Ascending aorta (tissue), 2 donors: Measurements from ENCODE around the gene SLC9A9. TPM values are rescaled to one million over a fixed set of nuclear protein-coding genes. Genes with fewer than 3 reads are reported as not detected.

ENCODE experiments used
- DNase-seq, 2 donors: peaks; one replicate each; pipeline ENCODE4 v3.0.0-alpha.2; 2019; ENCODE audit warnings: low spot score in 2 of 2
- H3K27ac ChIP-seq, 2 donors: fragments of 200-600 bp; sonication (generic); one replicate each; pipeline ENCODE4 v1.5.1; 2016 to 2017; ENCODE audit warnings: mild to moderate bottlenecking in 1 of 2
- H3K27me3 ChIP-seq: fragments of 200-600 bp; sonication (generic); one replicate; pipeline ENCODE4 v1.5.1; 2017
- H3K36me3 ChIP-seq, 2 donors: fragments of 200-600 bp; sonication (generic); one replicate each; pipeline ENCODE4 v1.5.1; 2016
- H3K4me1 ChIP-seq, 2 donors: fragments of 200-600 bp; sonication (generic); one replicate each; pipeline ENCODE4 v1.5.1; 2016 to 2017; ENCODE audit warnings: mild to moderate bottlenecking in 1 of 2
- H3K4me3 ChIP-seq, 2 donors: fragments of 200-600 bp; sonication (generic); one replicate each; pipeline ENCODE4 v1.5.1; 2016 to 2017; ENCODE audit warnings: mild to moderate bottlenecking in 1 of 2
- H3K9me3 ChIP-seq, 2 donors: fragments of 200-600 bp; sonication (generic); one replicate each; pipeline ENCODE4 v1.5.1; 2016
- CTCF ChIP-seq, 3 experiments: fragments of 200-600 bp in 2 of 3; fragments of 450-650 bp in 1 of 3; sonication (generic) in 2 of 3; IDR thresholded peaks; one replicate each; pipeline ENCODE4 v1.5.1; 2016 to 2019; ENCODE audit warnings: antibody characterized with exemption in 3 of 3, mild to moderate bottlenecking in 1 of 3, moderate library complexity in 1 of 3
- intact Hi-C: fragments of 100-400 bp; cut with DNase I; formaldehyde crosslinking; loops from one replicate; pipeline ENCODE4 v1.15.1; 2023
- total RNA-seq: library from RNA; depleted of rRNA; stranded (reverse); fragments of >200 nt; gene quantifications from one replicate; pipeline ENCODE4 v1.1.0, GENCODE V29; 2016

SLC9A9 gene
- total RNA-seq, 1 donor from 2014 or later = 63.4 TPM

- no peak overlapping the region for H3K27ac ChIP-seq
- intact Hi-C loops = no loop called here
- TF ChIP-seq CTCF (IDR thresholded peaks at IDR 0.05) = no peak
- H3K4me1 ChIP-seq = no peaks in the 10 kb centered on the region
- H3K27me3 ChIP-seq = no peaks in the 10 kb centered on the region
- no peak overlapping the region for H3K4me3 ChIP-seq
- no peaks in the 10 kb centered on the region for H3K36me3 ChIP-seq
- no peaks in the 10 kb centered on the region for H3K9me3 ChIP-seq
- no peak for DNase-seq
Measured at GRCh38 chr3:143753456-143753855, 94.8 kb downstream of the SLC9A9 start.

- no peak for DNase-seq
- Histone ChIP-seq H3K4me1 (no peaks in the 10 kb centered on the region), H3K27ac (no peak overlapping the region), H3K27me3 (no peaks in the 10 kb centered on the region), H3K9me3 (no peaks in the 10 kb centered on the region), H3K4me3 (no peak overlapping the region), H3K36me3 (no peaks in the 10 kb centered on the region)
- intact Hi-C loops = no loop called here
- TF ChIP-seq CTCF (IDR thresholded peaks at IDR 0.05) = no peak
Measured at GRCh38 chr3:143753006-143753405, 95.3 kb downstream of the SLC9A9 start.

GRCh38 chr3:143751643-143752178 is 96.6 kb downstream of the SLC9A9 start:
- no peak overlapping the region for H3K4me3 ChIP-seq
- no peaks in the 10 kb centered on the region for H3K36me3 ChIP-seq
- no peaks in the 10 kb centered on the region for H3K4me1 ChIP-seq
- H3K27me3 ChIP-seq = no peaks in the 10 kb centered on the region
- H3K9me3 ChIP-seq = no peaks in the 10 kb centered on the region
- TF ChIP-seq CTCF (IDR thresholded peaks at IDR 0.05) = no peak
- no peak overlapping the region for H3K27ac ChIP-seq
- intact Hi-C loops = no loop called here
- no peak for DNase-seq

- no peak for TF ChIP-seq CTCF (IDR thresholded peaks at IDR 0.05)
- intact Hi-C loops = no loop called here
- DNase-seq = no peak
- Histone ChIP-seq H3K4me3 (no peak overlapping the region), H3K27ac (no peak overlapping the region), H3K36me3 (no peaks in the 10 kb centered on the region), H3K9me3 (no peaks in the 10 kb centered on the region), H3K27me3 (no peaks in the 10 kb centered on the region), H3K4me1 (no peaks in the 10 kb centered on the region)
Measured at GRCh38 chr3:143750841-143751240, 97.4 kb downstream of the SLC9A9 start.

DNA sequence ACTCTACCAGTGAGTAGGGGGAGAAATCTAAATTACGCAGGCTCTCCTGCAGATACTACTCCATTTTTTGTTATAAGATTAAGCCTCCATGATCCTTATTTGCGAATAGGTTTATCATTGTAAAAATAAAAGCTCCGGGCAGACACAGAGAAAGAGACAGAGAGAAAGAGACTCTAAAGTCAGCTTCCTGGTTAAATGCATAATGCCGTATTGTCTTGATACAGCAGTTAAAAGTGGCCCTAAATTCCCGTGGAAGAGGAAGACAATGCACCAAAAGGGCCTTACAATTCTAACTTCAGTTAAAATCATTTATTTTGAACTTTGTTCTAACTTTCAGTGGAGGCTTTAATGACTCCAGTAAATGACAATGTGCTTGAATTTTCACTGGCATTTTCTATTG is 98.3 kb downstream of the SLC9A9 start:
- H3K27ac ChIP-seq = no peak overlapping the region
- no peaks in the 10 kb centered on the region for H3K9me3 ChIP-seq
- TF ChIP-seq CTCF (IDR thresholded peaks at IDR 0.05) = no peak
- no peak overlapping the region for H3K4me3 ChIP-seq
- H3K27me3 ChIP-seq = no peaks in the 10 kb centered on the region
- no peaks in the 10 kb centered on the region for H3K36me3 ChIP-seq
- H3K4me1 ChIP-seq = no peaks in the 10 kb centered on the region
- intact Hi-C loops = no loop called here
- DNase-seq = no peak

GRCh38 chr3:143737065-143737464 is 111.2 kb downstream of the SLC9A9 start:
- Histone ChIP-seq H3K36me3 (no peaks in the 10 kb centered on the region), H3K4me1 (no peaks in the 10 kb centered on the region), H3K9me3 (peaks cover 0 to 16% of the 10 kb centered on the region in 2 donors), H3K27me3 (no peaks in the 10 kb centered on the region), H3K4me3 (no peak overlapping the region), H3K27ac (no peak overlapping the region)
- no peak for TF ChIP-seq CTCF (IDR thresholded peaks at IDR 0.05)
- intact Hi-C loops = no loop called here
- no peak for DNase-seq
